ENCODE data around the gene HCAR1.
"Not testable (repeated sequence)": the region's sequence is repeated elsewhere in the genome, so short reads cannot be mapped to it uniquely, and the experiment has no call there.

The HCAR1 gene

DNA sequence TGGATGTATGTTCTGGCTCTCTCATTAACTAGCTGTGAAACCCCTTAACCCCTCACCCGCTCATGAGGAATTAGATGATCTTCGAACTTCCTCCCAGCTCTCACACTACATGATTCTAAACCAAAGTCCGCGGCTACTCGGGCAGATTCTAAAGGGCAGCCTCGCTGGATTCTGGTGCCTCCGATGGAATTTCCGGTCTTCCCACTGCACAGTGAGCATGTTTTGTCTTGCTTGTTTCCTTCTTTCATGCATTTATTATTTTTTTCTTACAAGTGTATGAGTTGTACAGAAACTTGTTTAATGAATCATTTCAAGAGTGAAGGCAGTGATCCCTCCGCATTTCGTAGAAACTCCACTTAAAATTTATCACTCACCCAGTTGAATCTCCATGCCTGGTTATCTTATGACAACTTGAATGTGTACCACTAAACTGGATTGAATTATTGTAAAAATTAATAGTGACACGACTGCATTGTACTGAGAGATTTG is 9.5 kb downstream of the HCAR1 start:
- no peak for DNase-seq

DNA sequence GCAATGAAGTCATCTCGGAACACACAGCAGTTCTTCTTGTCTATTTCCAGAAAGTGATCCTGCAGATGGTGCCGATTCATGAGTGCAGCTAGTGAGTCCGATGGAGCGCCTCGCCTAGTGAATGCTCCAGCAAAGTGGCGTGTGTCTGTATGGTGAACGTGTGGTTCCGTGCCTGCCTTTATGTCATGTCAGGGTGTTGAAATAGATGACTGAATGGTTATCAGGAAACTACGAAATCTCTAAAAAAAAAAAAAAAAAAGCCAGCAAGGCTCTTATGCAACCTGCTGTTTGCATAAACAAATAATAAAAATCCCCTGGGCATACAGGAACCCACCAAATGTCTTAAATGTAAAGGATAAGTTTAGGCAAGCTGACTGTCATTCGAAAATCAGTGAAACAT is 14.0 kb downstream of the HCAR1 start, which contains the start of gene HCAR3:
HCAR3 (minus strand) TSS at position 154 of the 400 bp plus-strand sequence; CDS start at position 80, 74 bp downstream.
- DNase-seq = not testable (repeated sequence)

DNA sequence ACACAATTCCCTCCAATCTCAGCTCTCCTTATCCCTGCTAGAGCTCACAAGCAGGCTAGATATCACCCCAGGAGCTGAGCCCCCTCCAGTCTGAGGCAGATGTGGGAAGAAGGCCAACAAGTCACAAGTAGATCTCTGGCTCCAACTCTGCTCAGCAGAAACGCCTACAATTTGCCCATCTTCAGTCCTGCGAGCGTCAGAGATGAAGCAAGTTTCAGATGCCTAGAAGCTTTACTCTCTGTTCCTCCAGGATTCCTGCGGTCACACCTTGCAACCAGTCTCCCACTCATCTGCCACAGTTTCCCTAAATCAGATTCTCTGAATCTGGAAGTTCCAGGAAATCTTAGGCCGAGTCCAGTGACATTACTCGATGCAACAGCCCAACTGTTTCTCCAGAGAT is 15.4 kb downstream of the HCAR1 start:
- DNase-seq = not testable (repeated sequence)

DNA sequence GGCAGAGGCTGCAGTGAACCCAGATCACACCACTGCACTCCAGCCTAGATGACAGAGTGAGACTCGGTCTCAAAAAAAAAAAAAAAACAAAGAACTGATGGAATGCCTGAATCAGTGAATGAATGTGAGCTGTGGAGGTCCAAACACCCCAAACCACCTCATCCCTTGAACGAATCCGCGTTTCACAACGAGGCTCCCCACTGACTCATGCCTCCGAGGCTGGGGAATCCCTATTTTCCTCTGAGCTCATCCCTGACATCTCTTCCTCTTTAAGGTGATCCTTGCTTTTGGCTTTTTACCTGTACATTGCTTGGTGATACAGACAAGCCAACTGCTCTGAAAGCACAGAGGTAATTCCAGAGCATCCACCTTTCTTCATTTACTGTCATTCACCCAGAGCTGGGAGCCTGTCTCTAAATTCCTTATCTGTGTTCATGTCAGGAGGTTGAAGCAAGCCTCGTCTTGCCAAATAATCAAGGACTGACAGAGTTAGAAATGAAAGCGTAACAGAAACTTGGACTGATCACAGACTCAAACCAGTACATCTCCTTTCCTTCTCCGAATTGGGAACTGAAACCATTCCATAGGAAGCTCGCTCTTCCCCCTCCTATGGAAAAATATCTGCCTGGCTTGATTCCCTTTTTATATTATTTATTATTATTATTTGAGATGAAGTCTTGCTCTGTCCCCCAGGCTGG is 17.0 kb downstream of the HCAR1 start:
- not testable (repeated sequence) for DNase-seq

DNA sequence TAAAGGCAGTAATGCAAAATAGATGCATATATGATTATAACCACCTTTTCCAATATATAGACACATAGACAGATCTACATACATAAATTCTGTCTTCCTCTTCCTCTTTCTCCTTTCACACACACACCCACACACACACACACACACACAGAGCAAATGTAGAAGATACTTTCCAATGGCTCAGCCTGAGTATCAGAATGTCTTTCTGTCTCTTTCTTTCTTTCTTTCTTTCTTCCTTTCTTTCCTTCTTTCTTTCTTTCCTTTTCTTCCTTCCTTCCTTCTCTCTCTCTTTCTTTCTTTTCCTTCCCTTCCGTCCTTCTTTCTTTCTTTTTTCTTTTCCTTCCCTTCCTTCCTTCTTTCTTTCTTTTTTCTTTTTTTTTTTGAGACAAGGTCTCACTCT is 19.4 kb downstream of the HCAR1 start:
- DNase-seq = not testable (repeated sequence)

DNA sequence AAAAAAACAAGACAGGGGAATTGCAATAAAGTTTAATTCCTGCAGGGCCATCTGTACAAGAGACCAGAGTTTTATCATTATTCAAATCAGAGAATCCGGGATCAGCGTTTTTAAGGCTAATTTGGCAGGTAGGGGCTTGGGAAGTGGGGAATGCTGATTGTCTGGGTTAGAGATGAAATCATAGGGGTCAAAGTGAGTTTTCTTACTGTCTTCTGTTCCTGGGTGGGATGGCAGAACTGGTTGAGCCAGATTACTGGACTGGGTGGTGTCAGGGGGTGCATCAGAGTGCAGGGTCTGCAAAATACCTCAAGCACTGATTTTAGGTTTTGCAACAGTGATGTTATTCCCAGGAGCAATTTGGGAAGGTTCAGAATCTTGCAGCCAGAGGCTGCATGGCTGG is 20.3 kb downstream of the HCAR1 start:
- DNase-seq = not testable (repeated sequence)

DNA sequence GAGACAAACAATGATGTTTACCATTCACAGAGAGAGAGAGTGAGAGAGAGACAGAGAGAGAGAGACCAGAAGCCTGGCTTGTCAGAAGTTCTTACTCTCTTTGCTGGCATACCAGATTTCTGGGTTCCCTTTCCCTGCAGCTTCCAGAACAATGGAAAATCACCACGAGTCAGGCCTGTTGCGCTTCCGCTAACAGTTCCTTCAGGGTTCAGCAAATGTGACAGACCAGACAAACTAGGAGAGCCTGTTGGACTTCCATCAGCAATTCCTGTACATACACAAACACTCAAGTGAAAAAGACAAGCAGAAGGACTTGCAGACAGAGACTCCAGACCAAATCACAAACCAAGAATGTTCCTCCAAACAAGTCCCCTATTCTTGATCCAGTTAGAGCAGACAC is 21.4 kb downstream of the HCAR1 start:
- not testable (repeated sequence) for DNase-seq

DNA sequence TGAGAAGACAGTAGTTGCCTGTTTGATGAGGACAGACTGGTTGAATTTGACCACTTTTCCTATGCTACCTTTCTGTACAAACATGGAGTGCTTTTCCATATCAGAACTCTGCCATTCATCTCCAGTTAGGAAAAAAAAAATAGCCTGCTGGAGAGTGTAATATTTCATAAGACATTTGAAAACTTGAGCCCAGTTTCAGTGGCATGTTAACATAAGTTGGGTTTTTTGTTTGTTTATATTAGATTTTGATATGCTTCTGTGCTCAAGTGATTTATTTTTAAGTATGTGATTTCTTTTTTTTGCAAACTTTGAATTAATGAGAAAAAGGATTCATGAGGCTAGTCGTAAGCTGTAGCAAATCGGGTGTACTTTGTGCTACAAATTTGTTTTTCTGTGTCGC is 26.8 kb downstream of the HCAR1 start:
- DNase-seq = not testable (repeated sequence)

DNA sequence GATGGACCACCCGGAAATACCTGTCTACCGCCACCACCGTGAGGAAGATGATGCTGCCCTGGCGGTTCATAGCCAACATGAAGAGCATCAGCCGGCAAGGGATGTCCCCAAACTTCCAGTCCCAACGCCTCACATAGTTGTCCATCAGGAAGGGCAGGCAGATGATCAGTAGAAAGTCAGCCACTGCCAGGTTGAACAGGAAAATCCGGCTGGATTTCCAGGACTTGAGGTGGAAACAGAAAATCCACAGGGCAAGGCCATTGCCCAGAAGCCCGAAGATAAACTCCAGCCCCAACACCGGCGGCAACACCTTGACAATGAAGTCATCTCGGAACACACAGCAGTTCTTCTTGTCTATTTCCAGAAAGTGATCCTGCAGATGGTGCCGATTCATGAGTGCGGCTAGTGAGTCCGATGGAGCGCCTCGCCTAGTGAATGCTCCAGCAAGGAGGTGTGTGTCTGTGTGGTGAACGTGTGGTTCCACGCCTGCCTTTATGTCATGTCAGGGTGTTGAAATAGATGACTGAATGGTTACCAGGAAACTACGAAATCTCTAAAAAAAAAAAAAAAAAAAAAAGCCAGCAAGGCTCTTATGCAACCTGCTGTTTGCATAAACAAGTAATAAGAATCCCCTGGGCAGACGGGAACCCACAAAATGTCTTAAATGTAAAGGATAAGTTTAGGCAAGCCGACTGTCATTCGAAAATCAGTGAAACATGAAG is 27.6 kb downstream of the HCAR1 start, which contains the start of gene HCAR2:
HCAR2 (minus strand) TSS at position 468 of the 722 bp plus-strand sequence; CDS start at position 394, 74 bp downstream.
- DNase-seq = not testable (repeated sequence)

DNA sequence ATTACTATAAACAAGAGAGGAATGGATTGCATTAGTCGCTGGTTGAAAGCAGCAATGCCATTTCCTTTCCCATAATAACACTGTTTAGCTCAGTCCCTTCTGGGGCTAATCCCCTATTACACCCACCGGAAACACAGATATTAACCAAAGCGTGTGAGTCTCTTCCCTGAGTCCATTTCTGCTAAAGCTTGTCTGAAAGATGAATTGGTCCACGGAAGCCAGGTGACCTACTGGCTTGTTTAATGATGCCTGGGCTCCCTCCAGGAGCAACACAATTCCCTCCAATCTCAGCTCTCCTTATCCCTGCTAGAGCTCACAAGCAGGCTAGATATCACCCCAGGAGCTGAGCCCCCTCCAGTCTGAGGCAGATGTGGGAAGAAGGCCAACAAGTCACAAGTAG is 29.2 kb downstream of the HCAR1 start:
- not testable (repeated sequence) for DNase-seq

DNA sequence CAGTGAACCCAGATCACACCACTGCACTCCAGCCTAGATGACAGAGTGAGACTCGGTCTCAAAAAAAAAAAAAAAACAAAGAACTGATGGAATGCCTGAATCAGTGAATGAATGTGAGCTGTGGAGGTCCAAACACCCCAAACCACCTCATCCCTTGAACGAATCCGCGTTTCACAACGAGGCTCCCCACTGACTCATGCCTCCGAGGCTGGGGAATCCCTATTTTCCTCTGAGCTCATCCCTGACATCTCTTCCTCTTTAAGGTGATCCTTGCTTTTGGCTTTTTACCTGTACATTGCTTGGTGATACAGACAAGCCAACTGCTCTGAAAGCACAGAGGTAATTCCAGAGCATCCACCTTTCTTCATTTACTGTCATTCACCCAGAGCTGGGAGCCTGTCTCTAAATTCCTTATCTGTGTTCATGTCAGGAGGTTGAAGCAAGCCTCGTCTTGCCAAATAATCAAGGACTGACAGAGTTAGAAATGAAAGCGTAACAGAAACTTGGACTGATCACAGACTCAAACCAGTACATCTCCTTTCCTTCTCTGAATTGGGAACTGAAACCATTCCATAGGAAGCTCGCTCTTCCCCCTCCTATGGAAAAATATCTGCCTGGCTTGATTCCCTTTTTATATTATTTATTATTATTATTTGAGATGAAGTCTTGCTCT is 30.5 kb downstream of the HCAR1 start:
- DNase-seq = not testable (repeated sequence)

DNA sequence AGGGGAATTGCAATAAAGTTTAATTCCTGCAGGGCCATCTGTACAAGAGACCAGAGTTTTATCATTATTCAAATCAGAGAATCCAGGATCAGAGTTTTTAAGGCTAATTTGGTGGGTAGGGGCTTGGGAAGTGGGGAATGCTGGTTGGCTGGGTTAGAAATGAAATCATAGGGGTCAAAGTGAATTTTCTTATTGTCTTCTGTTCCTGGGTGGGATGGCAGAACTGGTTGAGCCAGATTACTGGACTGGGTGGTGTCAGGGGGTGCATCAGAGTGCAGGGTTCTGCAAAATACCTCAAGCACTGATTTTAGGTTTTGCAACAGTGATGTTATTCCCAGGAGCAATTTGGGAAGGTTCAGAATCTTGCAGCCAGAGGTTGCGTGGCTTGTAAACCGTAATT is 33.7 kb downstream of the HCAR1 start:
- DNase-seq = not testable (repeated sequence)

DNA sequence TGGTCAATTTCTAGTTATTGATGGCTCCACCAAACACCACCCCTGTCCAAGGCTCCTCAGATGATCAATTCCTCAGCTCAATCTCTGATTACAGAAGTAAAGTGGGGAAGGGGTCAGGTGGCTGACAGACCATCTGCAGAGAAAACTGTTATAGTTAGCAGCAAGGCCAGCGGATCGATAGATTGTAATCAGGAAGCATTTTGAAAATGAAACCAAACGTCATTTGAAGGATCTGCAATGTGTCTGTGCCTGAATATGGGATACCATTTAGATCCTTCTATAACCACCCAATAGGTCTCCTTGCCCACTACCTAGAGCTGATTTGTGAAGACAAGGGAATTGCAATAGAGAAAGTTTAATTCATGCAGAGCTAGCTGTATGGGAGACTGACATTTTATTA is 39.1 kb downstream of the HCAR1 start:
- no peak for DNase-seq

DNA sequence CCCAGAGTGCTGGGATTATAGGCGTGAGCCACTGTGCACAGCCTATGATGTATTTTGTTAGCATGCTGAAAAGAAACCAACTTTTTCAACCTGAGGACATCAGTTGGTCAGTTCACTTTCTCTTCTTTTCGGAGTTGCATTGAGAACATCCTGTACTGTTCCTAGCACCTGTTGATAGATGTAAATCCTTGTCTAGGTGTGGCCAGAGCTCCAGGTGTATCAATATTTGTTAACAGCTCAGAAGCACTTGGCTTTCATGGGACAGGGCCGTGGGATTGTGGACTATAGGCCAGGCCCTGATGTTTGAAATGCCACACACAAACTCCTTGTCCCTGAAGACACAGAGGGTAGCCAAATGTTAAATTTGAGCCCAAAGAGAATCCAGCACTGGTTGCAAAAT is 42.4 kb downstream of the HCAR1 start:
- no peak for DNase-seq

DNA sequence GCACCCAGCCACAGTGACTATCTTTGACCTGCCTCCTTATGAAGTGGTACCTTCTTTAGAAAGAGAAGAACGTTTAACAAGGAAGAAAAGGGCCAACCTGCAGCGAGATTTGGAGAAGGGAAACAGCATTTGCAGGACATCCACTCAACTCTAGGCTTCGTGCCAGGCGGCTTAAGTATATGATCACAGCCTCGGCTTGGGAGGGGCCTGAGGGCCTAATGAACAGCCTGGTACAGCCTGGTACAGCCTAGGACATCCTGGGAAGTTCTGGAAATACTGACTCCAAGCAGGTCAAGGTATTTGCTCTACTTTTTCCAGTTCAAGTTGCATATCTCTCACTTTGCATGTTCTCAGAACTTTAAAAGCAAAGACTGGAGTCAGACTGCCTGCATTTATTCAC is 43.6 kb downstream of the HCAR1 start:
- DNase-seq = no peak

DNA sequence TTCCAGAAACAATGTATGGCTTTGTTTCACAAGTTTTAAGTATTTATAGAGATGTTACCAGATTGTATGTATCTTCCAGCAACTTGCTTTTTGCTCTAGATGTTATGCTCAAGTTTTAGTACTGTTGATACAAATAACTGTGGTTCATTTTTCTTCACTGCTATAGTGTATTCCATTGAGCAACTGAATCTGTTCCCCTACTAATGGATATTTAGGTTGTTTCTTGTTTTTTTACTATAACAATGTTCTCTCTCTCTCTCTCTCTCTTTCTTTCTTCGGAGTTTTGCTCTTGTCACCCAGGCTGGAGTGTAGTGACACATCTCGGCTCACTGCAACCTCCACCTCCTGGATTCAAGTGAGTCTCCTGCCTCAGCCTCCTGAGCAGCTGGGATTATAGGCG is 44.1 kb downstream of the HCAR1 start:
- DNase-seq = no peak

DNA sequence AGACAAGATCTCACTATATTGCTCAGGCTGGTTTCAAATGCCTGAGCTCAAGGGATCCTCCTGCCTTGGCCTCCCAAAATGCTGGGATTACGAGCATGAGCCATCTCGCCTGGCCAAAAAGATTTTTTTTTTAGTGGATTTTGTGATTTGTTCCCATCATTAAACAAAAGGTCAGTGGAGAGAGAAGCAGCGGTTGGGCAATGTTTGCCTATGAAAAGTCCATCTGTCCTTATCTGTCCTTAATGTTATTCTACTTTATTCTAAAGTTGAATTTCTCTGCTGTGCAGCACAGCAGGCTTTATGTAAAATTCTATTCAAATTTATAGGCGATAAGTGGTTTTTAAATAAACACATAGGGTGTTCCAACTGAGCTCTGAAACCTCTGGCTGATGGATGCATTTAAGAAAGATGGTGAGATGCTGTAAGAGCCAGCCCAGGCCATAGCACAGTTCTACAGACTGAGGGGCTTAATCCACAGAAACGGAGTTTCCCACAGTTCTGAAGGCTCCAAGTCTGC is 46.3 kb downstream of the HCAR1 start:
- DNase-seq = no peak

DNA sequence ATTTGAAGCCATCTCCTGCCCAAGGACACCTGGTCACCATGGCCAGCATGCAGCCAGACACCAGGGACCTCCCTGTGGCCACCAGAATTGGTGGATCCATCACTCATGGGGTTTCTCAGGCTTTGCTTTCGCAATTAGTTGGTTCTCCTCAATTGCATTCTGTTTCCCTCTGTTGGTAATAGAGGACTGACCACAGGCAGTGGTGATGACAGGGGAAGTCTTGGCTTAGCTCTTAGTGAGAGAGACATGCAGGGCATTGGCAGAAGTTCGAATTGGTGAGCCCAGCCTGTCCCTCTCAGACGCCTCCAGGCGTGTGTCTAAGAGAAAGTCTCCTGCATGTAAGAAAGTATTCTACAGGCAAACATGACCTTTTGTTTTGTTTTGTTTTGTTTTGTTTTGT is 48.8 kb downstream of the HCAR1 start:
- no peak for DNase-seq

DNA sequence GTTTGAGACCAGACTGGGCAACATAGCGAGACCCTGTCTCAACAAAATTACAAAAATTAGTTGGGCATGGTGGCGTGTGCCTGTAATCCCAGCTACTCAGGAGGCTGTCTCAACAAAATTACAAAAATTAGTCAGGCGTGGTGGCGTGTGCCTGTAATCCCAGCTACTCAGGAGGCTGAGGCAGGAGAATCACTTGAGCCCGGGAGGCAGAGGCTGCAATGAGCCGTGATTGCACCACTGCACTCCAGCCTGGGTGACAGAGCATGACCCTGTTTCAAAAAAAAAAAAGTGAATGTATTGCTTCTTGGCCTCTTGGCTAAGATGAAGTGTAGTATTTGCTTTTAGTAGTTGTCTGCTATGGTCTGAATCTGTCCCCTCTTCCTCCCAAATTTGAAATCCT is 49.7 kb downstream of the HCAR1 start:
- not testable (repeated sequence) for DNase-seq

DNA sequence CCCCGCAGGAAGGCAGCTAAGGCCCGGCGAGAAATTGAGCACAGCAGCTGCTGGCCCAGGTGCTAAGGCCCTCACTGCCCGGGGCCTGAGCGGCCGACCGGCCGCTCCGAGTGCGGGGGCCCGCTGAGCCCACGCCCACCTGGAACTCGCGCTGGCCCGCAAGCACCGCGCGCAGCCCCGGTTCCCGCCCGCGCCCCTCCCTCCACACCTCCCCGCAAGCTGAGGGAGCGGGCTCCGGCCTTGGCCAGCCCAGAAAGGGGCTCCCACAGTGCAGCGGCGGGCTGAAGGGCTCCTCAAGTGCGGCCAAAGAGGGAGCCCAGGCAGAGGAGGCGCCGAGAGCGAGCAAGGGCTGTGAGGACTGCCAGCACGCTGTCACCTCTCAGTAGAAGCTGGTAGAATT is 53.9 kb downstream of the HCAR1 start:
- DNase-seq = not testable (repeated sequence)

Data from 8988T (cell line).